A172 (cell line): Measurements from ENCODE around the gene IFT20. TPM values are rescaled to one million over a fixed set of nuclear protein-coding genes. Genes with fewer than 3 reads are reported as not detected.
"Not testable (repeated sequence)": the region's sequence is repeated elsewhere in the genome, so short reads cannot be mapped to it uniquely, and the experiment has no call there.

ENCODE experiments used
- DNase-seq: peaks from one replicate; pipeline ENCODE4 v3.0.0-alpha.2; 2015; ENCODE audit warnings: low spot score
- total RNA-seq: library from RNA; depleted of rRNA; stranded (reverse); fragments of >200 nt; shearing (Covaris generic); gene quantifications from 2 replicates; pipeline ENCODE4 v1.2.3, GENCODE V29; 2014; rRNA removed

Gene IFT20
- total RNA-seq, 1 experiment from 2014 or later = 45.5 TPM

- no peak for DNase-seq
Observed at GRCh38 chr17:28315846-28316705, 19.2 kb downstream of the IFT20 start.

GRCh38 chr17:28313841-28314240 is 21.4 kb downstream of the IFT20 start:
- DNase-seq = no peak

- DNase-seq = no peak
Observed at GRCh38 chr17:28306954-28307401, 28.3 kb downstream of the IFT20 start.

- DNase-seq = no peak
Observed at GRCh38 chr17:28298449-28298848, 36.8 kb downstream of the IFT20 start.

GRCh38 chr17:28295677-28296578 is 39.3 kb downstream of the IFT20 start:
- DNase-seq = no peak

GRCh38 chr17:28293994-28294393 is 41.3 kb downstream of the IFT20 start:
- no peak for DNase-seq

GRCh38 chr17:28292878-28293277 is 42.4 kb downstream of the IFT20 start:
- not testable (repeated sequence) for DNase-seq

- no peak for DNase-seq
Observed at GRCh38 chr17:28291780-28292330, 43.4 kb downstream of the IFT20 start.

- DNase-seq = no peak
Observed at GRCh38 chr17:28290703-28291102, 44.6 kb downstream of the IFT20 start.

GRCh38 chr17:28285965-28286364 is 49.3 kb downstream of the IFT20 start:
- no peak for DNase-seq

- peak; percentile 65 for DNase-seq
Observed at GRCh38 chr17:28282596-28282995, 52.7 kb downstream of the IFT20 start.

- no peak for DNase-seq
Observed at GRCh38 chr17:28280826-28281225, 54.4 kb downstream of the IFT20 start.

GRCh38 chr17:28279411-28279810 is 55.9 kb downstream of the IFT20 start:
- no peak for DNase-seq

Other genes with a start within 250 kb of the IFT20 start
- gene TMEM97, start 16.3 kb downstream of the IFT20 start, total RNA-seq = 32.7 and 43.9 TPM in 2 replicates
- gene TNFAIP1, start 289 bp upstream of the IFT20 start, total RNA-seq = 36.2 and 44.7 TPM in 2 replicates
- 166 and 176 TPM in 2 replicates for gene POLDIP2, start 22.1 kb upstream of the IFT20 start, total RNA-seq
- not detected in 2 replicates for gene SEBOX, start 29.7 kb upstream of the IFT20 start, total RNA-seq
- gene VTN, start 34.8 kb upstream of the IFT20 start, total RNA-seq = 0.43 and 4.4 TPM in 2 replicates
- gene SARM1, start 36.2 kb upstream of the IFT20 start, total RNA-seq = 20.2 and 23.2 TPM in 2 replicates
- 2.5 and 4.9 TPM in 2 replicates for gene SLC46A1, start 70.7 kb upstream of the IFT20 start, total RNA-seq
- gene SLC13A2, start 138.2 kb upstream of the IFT20 start, total RNA-seq = not detected in 2 replicates
- gene FOXN1, start 170.9 kb upstream of the IFT20 start, total RNA-seq = 0.22 TPM in 1 of 2 replicates, not detected in the other
- gene UNC119, start 217.2 kb upstream of the IFT20 start, total RNA-seq = 65.5 and 73.5 TPM in 2 replicates
- gene PIGS, start 236.1 kb upstream of the IFT20 start, total RNA-seq = 48.9 and 83.5 TPM in 2 replicates
- 1.3 and 2.1 TPM in 2 replicates for gene ALDOC, start 241.4 kb upstream of the IFT20 start, total RNA-seq